Liver (tissue), 9 donors: ENCODE results near the gene CORO2B. TPM values are rescaled to one million over a fixed set of nuclear protein-coding genes. Genes with fewer than 3 reads are reported as not detected.

Experiments
- DNase-seq: peaks from one replicate; pipeline ENCODE4 v3.0.0-alpha.2; 2017; ENCODE audit warnings: low spot score
- H3K27ac ChIP-seq, 2 donors: one replicate each; pipeline ENCODE4 v1.7.0; 2013; ENCODE audit warnings: inconsistent platforms in 2 of 2, low read length in 2 of 2, control low read depth in 1 of 2, low read depth in 1 of 2, mild to moderate bottlenecking in 1 of 2
- H3K27me3 ChIP-seq, 4 donors: one replicate each; pipeline versions ENCODE4 v1.6.1 to v1.7.0; 2013; ENCODE audit warnings: low read length in 3 of 4, inconsistent platforms in 1 of 4, mild to moderate bottlenecking in 1 of 4, moderate library complexity in 1 of 4; ENCODE audit not compliant: control insufficient read depth in 4 of 4, insufficient read depth in 4 of 4
- H3K36me3 ChIP-seq, 4 donors: one replicate each; pipeline versions ENCODE4 v1.6.1 to v1.7.0; 2013; ENCODE audit warnings: low read length in 3 of 4, mild to moderate bottlenecking in 3 of 4, low read depth in 1 of 4, moderate library complexity in 1 of 4; ENCODE audit not compliant: control insufficient read depth in 4 of 4, insufficient read depth in 3 of 4
- H3K4me1 ChIP-seq, 4 donors: one replicate each; pipeline versions ENCODE4 v1.6.1 to v1.7.0; 2013; ENCODE audit warnings: low read length in 3 of 4, mild to moderate bottlenecking in 3 of 4, moderate library complexity in 1 of 4; ENCODE audit not compliant: control insufficient read depth in 4 of 4, insufficient read depth in 4 of 4
- H3K4me3 ChIP-seq, 3 donors: one replicate each; pipeline versions ENCODE4 v1.6.1 to v1.7.0; 2013; ENCODE audit warnings: low read length in 3 of 3, control low read depth in 1 of 3, low read depth in 1 of 3, mild to moderate bottlenecking in 1 of 3
- H3K9ac ChIP-seq, 2 donors: one replicate each; pipeline ENCODE4 v1.7.0; 2013; ENCODE audit warnings: low read length in 2 of 2, mild to moderate bottlenecking in 2 of 2, moderate library complexity in 2 of 2, control low read depth in 1 of 2, low read depth in 1 of 2
- H3K9me3 ChIP-seq, 4 donors: one replicate each; pipeline versions ENCODE4 v1.6.1 to v1.7.0; 2013; ENCODE audit warnings: low read length in 3 of 4; ENCODE audit not compliant: control insufficient read depth in 4 of 4
- ATF3 ChIP-seq: IDR thresholded peaks from 2 replicates; pipeline ENCODE4 v1.6.1; 2016; ENCODE audit warnings: antibody characterized with exemption
- EGR1 ChIP-seq, 2 donors: IDR thresholded peaks; 2 replicates each; pipeline ENCODE4 v1.6.1; 2016 to 2018; ENCODE audit warnings: antibody characterized with exemption in 2 of 2, low read depth in 2 of 2
- FOXA1 ChIP-seq: IDR thresholded peaks from 2 replicates; pipeline ENCODE4 v1.6.1; 2016; ENCODE audit warnings: antibody characterized with exemption
- GABPA ChIP-seq, 2 donors: IDR thresholded peaks in 1 of 2; conservative IDR thresholded peaks in 1 of 2; 2 replicates each; pipeline ENCODE4 v1.6.1; 2016; ENCODE audit warnings: antibody characterized with exemption in 2 of 2, mild to moderate bottlenecking in 1 of 2, moderate library complexity in 1 of 2
- HNF4A ChIP-seq, 2 donors: conservative IDR thresholded peaks; 2 replicates each; pipeline ENCODE4 v1.6.1; 2016; ENCODE audit warnings: antibody characterized with exemption in 2 of 2, mild to moderate bottlenecking in 2 of 2
- HNF4G ChIP-seq: IDR thresholded peaks from 2 replicates; pipeline ENCODE4 v1.6.1; 2016; ENCODE audit warnings: antibody characterized with exemption
- JUND ChIP-seq, 2 donors: IDR thresholded peaks; 2 replicates each; pipeline ENCODE4 v1.6.1; 2016; ENCODE audit warnings: antibody characterized with exemption in 2 of 2
- MAX ChIP-seq: IDR thresholded peaks from 2 replicates; pipeline ENCODE4 v1.6.1; 2016; ENCODE audit warnings: antibody characterized with exemption
- NR2F2 ChIP-seq: IDR thresholded peaks from 2 replicates; pipeline ENCODE4 v1.6.1; 2016; ENCODE audit warnings: antibody characterized with exemption
- REST ChIP-seq: IDR thresholded peaks from 2 replicates; pipeline ENCODE4 v1.6.1; 2016; ENCODE audit warnings: antibody characterized with exemption, mild to moderate bottlenecking
- SP1 ChIP-seq: IDR thresholded peaks from 2 replicates; pipeline ENCODE4 v1.6.1; 2018; ENCODE audit warnings: antibody characterized with exemption, mild to moderate bottlenecking
- TAF1 ChIP-seq: conservative IDR thresholded peaks from 2 replicates; pipeline ENCODE4 v1.6.1; 2016; ENCODE audit warnings: antibody characterized with exemption, mild to moderate bottlenecking
- YY1 ChIP-seq: IDR thresholded peaks from 2 replicates; pipeline ENCODE4 v1.6.1; 2016; ENCODE audit warnings: antibody characterized with exemption, mild to moderate bottlenecking
- WGBS: extraction: QIAGEN DNeasy Blood & Tissue Kit; methylation state at CpG from one replicate; pipeline ENCODE4 v1.1.7; 2013; 5-methylcytosine and 5-hydroxymethylcytosine counted together
- polyA plus RNA-seq, 2 donors: library from polyadenylated mRNA; stranded (reverse) in 1 of 2; unstranded in 1 of 2; fragments of 200-250 nt in 1 of 2; fragments of >200 nt in 1 of 2; fragmentation: Nextera tagmentation in 1 of 2; extraction: Ambion mirVana in 1 of 2; gene quantifications; one replicate each; pipeline versions ENCODE4 v1.2.1 to v1.2.3, GENCODE V29; 2013 to 2015
- total RNA-seq, 2 donors: library from RNA; depleted of rRNA; stranded (reverse); fragments of >200 nt; gene quantifications; one replicate each; pipeline ENCODE4 v1.2.3, GENCODE V29; 2014
- donor health status: healthy.
- donor health status: healthy.
- donor health status: healthy.
- donor health status: healthy.
- donor health status: healthy.

Gene CORO2B
- total and polyA plus RNA-seq, 4 donors, result 0.15 to 0.65 (median 0.52) TPM

GRCh38 chr15:68691705-68692104, 112.9 kb downstream of the CORO2B start:
- no peak for DNase-seq
- H3K9me3 ChIP-seq, result no peaks in the 10 kb centered on the region
- no peak overlapping the region for H3K27ac ChIP-seq
- H3K4me1 ChIP-seq, result no peaks in the 10 kb centered on the region
- peaks cover 0 to 4% (median 0%) of the 10 kb centered on the region in 4 donors for H3K27me3 ChIP-seq
- no peak overlapping the region for H3K4me3 ChIP-seq
- TF ChIP-seq FOXA1 (no peak), MAX (no peak), JUND (IDR thresholded peaks at IDR 0.05) (no peak)
- WGBS, result 38% methylated on average over 6 of the region's 6 CpGs
- H3K9ac ChIP-seq, result no peak overlapping the region
- H3K36me3 ChIP-seq, result no peaks in the 10 kb centered on the region

- TF ChIP-seq EGR1 (IDR thresholded peaks at IDR 0.05; ENCODE audit: low read depth in 2 of 2) (no peak), FOXA1 (no peak), HNF4A (conservative IDR thresholded peaks at IDR 0.05) (no peak)
- 38% methylated on average over 3 of the region's 3 CpGs for WGBS
- H3K27ac ChIP-seq, result no peak overlapping the region
Observed at GRCh38 chr15:68693071-68693470, 114.3 kb downstream of the CORO2B start.

GRCh38 chr15:68694111-68694510, 115.3 kb downstream of the CORO2B start:
- no peak overlapping the region for H3K27ac ChIP-seq
- WGBS, result 91% methylated on average over 4 of the region's 4 CpGs

More at GRCh38 chr15:68693071-68693470, 114.3 kb downstream of the CORO2B start:
- no peaks in the 10 kb centered on the region for H3K9me3 ChIP-seq
- H3K36me3 ChIP-seq, result no peaks in the 10 kb centered on the region
- no peak overlapping the region for H3K9ac ChIP-seq
- no peaks in the 10 kb centered on the region for H3K4me1 ChIP-seq
- DNase-seq, result no peak
- no peak overlapping the region for H3K4me3 ChIP-seq
- peaks cover 0 to 4% (median 0%) of the 10 kb centered on the region in 4 donors for H3K27me3 ChIP-seq

GRCh38 chr15:68695061-68695595, 116.3 kb downstream of the CORO2B start:
- Histone ChIP-seq H3K4me3 (no peak overlapping the region), H3K9me3 (no peaks in the 10 kb centered on the region), H3K36me3 (no peaks in the 10 kb centered on the region), H3K27me3 (peaks cover 0 to 3% (median 0%) of the 10 kb centered on the region in 4 donors), H3K27ac (no peak overlapping the region), H3K9ac (no peak overlapping the region), H3K4me1 (peaks cover 0 to 3% (median 0%) of the 10 kb centered on the region in 4 donors)
- 78% methylated on average over 9 of the region's 9 CpGs for WGBS
- TF ChIP-seq GABPA (IDR thresholded peaks at IDR 0.05 in 1 of 2, conservative IDR thresholded peaks at IDR 0.05 in 1 of 2) (no peak), JUND (IDR thresholded peaks at IDR 0.05) (no peak), YY1 (no peak), REST (no peak), MAX (no peak), HNF4G (no peak), ATF3 (no peak)
- no peak for DNase-seq

More at GRCh38 chr15:68694111-68694510, 115.3 kb downstream of the CORO2B start:
- no peak overlapping the region for H3K9ac ChIP-seq
- peaks cover 0 to 4% (median 0%) of the 10 kb centered on the region in 4 donors for H3K27me3 ChIP-seq
- H3K9me3 ChIP-seq, result no peaks in the 10 kb centered on the region
- H3K4me1 ChIP-seq, result no peaks in the 10 kb centered on the region
- H3K36me3 ChIP-seq, result no peaks in the 10 kb centered on the region
- DNase-seq, result no peak
- no peak overlapping the region for H3K4me3 ChIP-seq
- TF ChIP-seq SP1 (no peak), JUND (IDR thresholded peaks at IDR 0.05) (no peak), TAF1 (no peak), GABPA (IDR thresholded peaks at IDR 0.05 in 1 of 2, conservative IDR thresholded peaks at IDR 0.05 in 1 of 2) (no peak), NR2F2 (no peak)
